NCI-H146 (cell line): ENCODE measurements around the gene CYFIP1.

ENCODE experiments used
- DNase-seq: peaks from one replicate; lab custom pipeline; 2025; lab: John Stamatoyannopoulos, UW

Gene CYFIP1

DNA sequence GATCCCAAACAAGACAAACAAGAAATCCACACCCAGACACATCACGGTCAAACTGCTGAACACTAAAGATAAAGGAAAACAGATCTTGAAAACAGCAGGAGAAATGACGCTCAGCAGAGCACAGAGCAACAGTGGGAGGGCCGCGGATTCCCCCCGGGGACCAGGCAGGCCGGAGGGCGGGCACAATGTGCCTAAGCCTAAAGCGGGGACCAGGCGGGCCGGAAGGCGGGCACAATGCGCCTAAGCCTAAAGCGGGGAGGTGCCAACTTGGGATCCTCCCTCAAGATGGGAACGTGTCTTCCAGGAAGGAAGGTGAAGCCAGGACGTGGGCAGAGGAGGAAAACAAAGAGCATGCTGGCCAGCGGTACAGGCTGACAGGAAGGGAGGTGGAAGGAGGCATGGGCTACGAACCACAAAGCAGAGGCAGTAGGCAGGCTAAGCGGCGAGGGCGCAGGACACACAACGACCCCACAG is 31.1 kb downstream of the CYFIP1 start:
- DNase-seq: no peak

DNA sequence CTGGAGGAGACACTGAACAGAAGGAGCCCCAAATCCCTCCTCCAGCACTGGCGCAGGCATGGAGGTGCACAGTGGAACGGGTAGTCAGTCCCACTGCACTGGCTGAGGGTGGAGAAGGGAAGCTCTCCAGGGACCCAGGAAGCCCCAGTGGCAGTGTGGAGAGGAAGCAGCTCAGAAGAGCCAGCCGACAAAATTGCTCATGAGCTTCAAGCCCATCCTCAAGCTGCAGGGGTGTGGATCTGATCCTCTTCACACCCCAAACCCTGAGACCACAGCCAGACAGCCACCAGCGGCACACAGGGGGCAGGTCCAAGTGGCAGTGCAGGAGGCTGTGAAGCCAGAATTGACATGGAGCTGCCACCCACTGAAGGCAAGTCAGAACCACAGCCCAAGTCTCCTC is 32.1 kb downstream of the CYFIP1 start:
- DNase-seq: no peak

- no peak for DNase-seq
These were observed 32.8 kb downstream of the CYFIP1 start for GRCh38 chr15:22947101-22948000.

DNA sequence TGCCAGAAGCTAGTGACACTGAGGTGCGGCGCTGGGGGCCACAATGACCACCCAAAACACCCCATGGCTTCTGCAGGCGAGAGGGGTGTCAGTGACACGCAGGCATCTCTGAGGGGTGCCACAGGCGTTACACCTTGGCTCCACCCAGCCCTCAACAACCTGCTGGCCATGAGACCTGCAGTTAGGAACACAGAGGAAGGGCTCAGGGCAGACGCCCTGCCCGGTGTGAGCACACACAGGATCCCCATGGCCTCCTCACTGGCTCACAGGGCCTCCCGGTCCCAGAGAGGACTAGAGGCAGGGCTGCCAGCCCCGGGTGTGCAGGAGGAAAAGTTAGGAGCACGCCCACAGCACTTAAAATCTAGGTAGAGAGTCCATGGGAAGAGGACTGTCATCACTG is 35.1 kb downstream of the CYFIP1 start:
- no peak for DNase-seq

DNA sequence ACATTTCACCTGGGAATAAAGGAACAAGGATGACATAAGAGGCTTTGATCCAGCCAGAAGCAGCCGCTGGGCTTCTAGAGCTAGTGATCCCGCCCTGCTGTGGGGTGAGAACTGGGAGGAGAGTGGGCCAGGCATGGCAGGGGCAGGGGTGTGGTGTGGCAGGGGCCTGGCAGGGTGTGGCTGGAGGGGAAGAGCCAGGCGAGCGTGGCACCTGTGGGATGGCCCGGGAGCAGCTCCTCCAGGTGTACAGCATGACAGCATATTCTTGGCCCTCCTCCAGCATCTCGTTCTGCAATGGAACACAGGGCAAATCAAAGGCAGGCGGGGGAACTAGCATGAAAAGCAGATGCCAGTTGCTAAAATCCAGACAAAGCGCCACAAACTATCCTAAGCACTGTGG is 35.5 kb downstream of the CYFIP1 start:
- peak; percentile 6 for DNase-seq

DNA sequence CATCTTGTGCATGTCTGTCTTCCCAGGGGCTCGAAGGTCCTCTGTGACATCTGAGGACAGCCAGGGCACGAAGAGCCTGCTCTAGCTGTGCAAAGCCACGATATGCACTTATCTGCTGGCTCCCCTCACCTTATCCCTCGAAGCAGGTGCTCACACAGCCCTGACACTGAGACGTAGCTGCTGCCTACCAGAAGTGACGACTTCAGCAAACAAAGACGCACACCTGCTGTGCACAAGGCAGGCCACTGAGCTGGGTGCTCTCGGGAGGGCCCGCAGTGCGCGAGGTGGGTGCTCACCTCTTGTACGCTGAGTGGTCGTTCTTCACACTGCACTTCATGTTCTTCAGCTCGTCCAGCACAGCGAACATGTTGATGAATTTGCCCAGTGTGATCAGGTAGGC is 37.3 kb downstream of the CYFIP1 start:
- DNase-seq: no peak

DNA sequence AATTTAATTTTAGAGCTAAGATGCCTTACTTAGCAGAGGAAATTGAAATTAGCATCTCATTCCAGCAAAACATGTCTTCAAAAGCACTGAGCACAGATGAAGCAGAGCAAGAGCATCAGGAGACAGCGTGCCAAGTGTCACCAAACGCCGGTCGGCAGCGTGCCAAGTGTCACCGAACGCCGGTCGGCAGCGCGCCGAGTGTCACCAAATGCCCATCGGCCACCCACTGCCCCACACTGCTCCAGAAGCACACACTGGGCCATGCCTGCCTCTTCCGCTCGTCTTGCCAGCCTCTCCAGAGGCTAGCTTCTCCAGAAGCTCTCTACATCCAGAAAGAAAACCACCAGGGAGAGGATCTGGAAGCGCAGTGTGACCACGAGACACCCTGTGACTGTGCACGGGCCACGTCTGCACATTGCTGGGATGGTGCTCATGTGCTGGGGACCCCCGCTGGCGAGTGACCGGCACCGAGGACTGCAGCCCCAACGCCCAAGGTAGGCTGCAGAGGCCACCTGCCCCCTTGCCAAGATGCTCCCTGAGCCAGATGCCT is 37.8 kb downstream of the CYFIP1 start:
- no peak for DNase-seq

- no peak for DNase-seq
These were observed 39.0 kb downstream of the CYFIP1 start for GRCh38 chr15:22941179-22941578.

GRCh38 chr15:22939652-22940061 is 40.5 kb downstream of the CYFIP1 start:
- no peak for DNase-seq

DNA sequence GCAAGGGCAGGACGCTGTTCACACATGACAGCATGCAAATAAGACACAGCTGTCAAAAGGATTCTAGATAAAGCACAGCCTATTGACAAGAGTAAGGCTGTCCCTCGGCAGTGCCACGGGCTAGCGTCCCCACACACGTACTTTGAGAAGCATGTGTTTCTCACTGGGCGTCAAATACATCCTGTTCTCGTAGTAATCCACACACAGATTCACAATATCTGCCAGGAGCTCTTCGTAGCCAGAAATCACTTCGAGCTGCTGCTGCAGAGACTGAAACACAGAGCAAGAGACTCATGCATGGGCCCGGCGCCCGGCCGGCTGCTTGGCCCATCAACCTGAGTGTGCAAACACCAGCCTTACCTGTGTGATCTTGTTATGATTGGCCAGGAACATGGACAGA is 41.1 kb downstream of the CYFIP1 start:
- DNase-seq: no peak

DNA sequence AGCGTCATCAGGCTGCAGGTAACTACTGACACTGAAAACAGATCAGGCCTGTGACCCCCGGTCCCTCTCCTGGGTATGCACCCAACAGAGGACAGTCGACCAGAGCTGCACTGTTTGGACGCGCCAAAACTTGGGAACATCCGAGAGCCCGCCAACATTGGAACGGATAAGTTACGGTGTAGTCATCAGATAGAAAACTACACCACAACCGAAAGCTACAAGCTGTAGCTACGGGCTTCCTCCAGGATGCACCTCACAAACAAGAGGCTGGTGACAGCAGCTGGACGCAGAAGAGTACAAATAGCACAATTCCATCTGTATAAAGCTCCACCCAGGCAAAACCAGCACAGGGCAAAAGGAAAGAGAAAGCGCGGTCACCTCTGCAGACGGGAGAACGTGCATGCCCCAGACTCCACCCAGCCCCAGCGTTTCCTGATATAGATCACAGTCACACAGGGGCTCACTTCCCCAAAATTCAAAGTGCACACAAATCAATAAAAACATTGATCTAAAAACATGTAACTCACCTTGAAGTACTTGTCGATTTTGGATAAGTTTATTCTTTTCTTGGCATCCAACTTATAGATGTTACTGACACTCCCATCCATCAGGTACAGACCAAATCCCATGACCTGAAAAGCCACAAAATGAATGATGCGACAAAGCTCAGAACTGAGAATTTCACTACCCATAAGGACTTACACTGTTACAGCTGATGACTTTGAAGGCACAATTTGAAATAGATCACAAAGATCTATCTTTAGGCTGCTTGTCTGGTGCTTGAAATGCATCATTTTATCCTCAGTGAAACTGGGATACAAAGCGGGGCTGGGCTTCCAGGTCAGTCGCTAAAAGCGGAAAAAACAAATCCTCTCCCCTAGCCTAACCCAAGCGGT is 43.3 kb downstream of the CYFIP1 start:
- no peak for DNase-seq

- peak; percentile 92 for DNase-seq
These were observed 46.5 kb downstream of the CYFIP1 start for GRCh38 chr15:22933641-22934061.

GRCh38 chr15:22931784-22932536 is 48.2 kb downstream of the CYFIP1 start:
- DNase-seq: no peak

DNA sequence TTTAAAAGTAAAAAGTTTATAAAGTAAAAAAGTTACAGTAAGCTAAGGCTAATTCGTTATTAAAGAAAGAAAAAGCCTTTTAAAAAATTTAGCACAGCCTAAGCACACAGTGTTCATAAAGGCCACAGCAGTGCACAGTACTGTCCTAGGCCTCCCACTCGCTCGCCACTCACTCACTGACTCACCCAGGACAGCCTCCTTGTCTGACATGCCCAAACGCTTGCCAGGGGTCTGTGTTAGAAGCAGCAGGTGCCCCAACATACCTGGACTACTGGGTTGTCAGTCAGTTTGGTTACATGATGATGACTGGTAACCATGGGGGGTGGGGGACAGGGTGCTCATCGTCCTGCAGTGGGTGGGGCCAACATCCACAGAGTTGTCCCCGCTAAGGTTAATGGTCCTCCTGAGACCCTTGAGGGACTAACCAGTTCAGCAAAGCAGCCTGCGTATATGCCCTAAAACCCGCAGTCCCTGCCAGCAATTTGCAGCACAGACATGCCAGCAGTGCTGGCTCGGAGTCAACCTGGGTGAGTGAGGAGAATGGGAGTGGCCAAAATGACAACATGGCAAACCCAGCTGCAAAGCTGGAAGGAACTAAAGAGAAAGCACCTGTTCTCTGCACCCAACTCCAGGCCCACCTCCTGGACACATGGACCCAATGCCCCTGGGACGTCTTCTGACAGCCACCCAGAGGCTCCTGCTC is 49.2 kb downstream of the CYFIP1 start:
- no peak for DNase-seq

GRCh38 chr15:22927761-22928160 is 52.4 kb downstream of the CYFIP1 start:
- DNase-seq: no peak

DNA sequence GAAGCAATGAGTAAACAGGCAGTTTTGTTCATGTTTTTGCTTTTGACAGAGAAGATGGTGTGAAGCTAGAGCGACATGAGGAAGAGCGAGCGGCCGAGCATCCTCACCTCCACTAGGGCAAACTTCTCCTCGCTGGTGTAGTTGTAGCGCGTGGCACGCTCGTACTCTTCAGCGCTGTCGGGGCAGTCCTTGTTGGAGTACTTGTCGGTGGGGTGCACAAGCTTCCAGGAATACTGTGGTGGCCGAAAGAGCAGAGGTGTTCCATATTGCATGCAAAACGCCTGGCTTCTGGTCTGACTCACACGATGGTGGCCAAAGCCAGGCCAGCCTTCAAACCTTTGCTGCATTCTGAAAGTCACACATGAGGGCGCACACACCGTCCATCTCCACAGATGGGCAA is 54.3 kb downstream of the CYFIP1 start:
- DNase-seq: no peak

GRCh38 chr15:22922003-22922402 is 58.2 kb downstream of the CYFIP1 start:
- DNase-seq: no peak

- DNase-seq: no peak
These were observed 61.0 kb downstream of the CYFIP1 start for GRCh38 chr15:22919171-22919570.

DNA sequence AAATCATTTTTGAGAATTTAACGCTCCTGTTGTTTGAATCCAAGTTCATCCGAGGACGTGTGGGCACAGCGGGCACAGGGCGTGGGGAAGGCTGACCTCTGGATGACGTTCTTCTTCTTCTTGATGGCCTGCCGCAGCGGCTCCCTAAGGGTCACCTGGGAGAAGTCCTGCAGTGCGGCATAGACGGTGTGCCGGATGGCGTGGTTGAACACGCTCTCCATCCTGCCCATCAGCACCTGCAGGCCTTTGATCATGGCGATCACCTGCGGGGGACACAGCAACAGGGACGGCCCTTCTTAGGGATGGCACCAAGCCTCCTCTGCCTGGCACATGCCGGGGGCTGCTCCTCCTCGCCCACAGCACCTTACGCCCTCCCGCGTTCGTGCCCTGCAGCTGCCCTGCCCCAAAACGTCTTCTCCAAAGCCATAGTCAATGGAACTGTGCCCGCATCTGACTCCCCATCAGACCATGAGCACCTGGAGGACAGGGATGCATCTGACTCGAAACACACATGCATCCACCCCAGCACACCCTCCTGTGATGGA is 61.5 kb downstream of the CYFIP1 start:
- no peak for DNase-seq

DNA sequence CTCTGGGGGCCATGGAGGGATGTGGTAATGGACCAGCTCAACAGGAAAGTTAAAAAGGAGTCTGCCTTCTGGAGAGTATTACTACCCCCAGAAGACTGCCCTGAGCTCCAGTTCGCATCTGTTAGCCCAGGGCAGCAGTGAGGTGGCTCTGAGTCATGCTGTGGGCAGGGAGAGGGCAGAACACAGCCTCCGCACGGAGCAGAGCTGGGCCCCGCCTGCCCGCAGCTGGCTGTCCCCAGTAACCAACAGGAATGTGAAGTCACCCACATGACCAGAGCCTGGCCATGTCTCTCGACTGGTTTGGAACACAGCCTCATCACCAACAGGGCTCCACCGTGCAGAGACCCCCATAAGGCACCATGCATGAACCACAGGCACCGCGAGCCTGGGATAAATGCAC is 62.1 kb downstream of the CYFIP1 start:
- no peak for DNase-seq

- DNase-seq: no peak
These were observed 62.6 kb downstream of the CYFIP1 start for GRCh38 chr15:22917556-22917955.
